Measurements from ENCODE around the gene DACH1.
A peak's percentile ranks its signal among the peaks of the same experiment; 100 is the strongest.

DACH1 gene

DNA sequence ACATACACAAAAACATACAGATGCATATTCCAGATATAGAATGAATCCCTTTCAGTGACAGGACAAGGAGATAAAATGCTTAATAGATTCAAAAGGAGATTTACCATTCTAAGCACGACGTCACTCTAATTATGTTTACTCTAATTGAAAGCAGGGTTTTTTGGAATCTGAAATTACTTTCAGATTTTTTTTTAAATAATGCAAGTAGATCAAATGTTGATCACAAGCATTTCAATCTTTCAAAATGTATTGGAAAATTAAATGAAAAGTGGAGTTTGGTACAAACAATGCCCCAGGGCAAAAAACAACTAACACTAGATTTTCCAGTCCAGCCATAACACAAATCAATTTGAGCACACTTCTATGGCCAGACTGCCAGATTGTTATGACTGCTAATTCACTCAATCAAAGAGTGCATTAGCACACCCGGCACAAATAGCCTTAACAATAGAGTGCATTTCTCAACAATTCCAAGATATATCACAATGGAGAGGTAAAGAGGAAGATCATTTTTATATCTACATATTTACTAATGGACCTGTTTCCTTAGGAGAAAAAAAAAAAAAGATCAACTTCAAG, 4.3 kb upstream of the DACH1 start:
- H3K27me3 ChIP-seq (ENCODE audit: insufficient read depth, low read depth) = no peaks in the 10 kb centered on the region
- TF ChIP-seq, protein P1, sequence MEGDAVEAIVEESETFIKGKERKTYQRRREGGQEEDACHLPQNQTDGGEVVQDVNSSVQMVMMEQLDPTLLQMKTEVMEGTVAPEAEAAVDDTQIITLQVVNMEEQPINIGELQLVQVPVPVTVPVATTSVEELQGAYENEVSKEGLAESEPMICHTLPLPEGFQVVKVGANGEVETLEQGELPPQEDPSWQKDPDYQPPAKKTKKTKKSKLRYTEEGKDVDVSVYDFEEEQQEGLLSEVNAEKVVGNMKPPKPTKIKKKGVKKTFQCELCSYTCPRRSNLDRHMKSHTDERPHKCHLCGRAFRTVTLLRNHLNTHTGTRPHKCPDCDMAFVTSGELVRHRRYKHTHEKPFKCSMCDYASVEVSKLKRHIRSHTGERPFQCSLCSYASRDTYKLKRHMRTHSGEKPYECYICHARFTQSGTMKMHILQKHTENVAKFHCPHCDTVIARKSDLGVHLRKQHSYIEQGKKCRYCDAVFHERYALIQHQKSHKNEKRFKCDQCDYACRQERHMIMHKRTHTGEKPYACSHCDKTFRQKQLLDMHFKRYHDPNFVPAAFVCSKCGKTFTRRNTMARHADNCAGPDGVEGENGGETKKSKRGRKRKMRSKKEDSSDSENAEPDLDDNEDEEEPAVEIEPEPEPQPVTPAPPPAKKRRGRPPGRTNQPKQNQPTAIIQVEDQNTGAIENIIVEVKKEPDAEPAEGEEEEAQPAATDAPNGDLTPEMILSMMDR (conservative IDR thresholded peaks at IDR 0.05; ENCODE audit: low read depth, low read length) = no peak
- H3K4me1 ChIP-seq (ENCODE audit: low read depth, poor library complexity, severe bottlenecking) = peaks cover 28% of the 10 kb centered on the region
- H3K9ac ChIP-seq = no peak overlapping the region
- no peak overlapping the region for H2AFZ ChIP-seq (ENCODE audit: low read depth)
- H3K27ac ChIP-seq = no peak overlapping the region
- H3K4me3 ChIP-seq (IDR thresholded peaks at IDR 0.05; ENCODE audit: insufficient read depth, low read depth, low read length) = no peak overlapping the region
- H4K20me1 ChIP-seq (ENCODE audit: insufficient read depth) = no peaks in the 10 kb centered on the region
- H3K79me2 ChIP-seq (ENCODE audit: insufficient read depth, low read depth) = no peaks in the 10 kb centered on the region
- H3K36me3 ChIP-seq (ENCODE audit: insufficient read depth) = no peaks in the 10 kb centered on the region
- no peak overlapping the region for H3K4me2 ChIP-seq

DNA sequence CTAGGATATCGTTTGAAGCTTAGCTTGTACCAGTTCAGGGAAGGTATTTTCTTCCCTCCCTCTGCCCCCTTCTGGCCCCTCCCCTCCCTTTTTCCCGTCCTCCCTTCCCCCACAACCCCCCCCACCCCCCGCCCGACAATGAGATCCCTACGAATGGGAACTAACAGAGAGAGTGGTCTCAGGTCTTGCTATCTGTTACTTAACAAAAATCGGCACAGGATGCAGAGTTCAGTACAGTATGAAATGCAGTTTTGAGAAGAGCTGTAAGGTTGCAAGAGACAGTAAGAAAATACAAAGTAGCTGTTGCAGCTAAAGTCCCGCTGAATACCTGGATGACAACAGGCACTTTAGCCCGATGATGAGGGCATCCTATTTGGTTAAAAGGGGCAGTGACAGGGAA, 3.1 kb upstream of the DACH1 start:
- no peak overlapping the region for H3K27ac ChIP-seq
- H2AFZ ChIP-seq (ENCODE audit: low read depth) = no peak overlapping the region
- no peak overlapping the region for H3K4me2 ChIP-seq
- no peaks in the 10 kb centered on the region for H3K79me2 ChIP-seq (ENCODE audit: insufficient read depth, low read depth)
- no peak overlapping the region for H3K9ac ChIP-seq
- H3K27me3 ChIP-seq (ENCODE audit: insufficient read depth, low read depth) = no peaks in the 10 kb centered on the region
- H3K4me1 ChIP-seq (ENCODE audit: low read depth, poor library complexity, severe bottlenecking) = peaks cover 17% of the 10 kb centered on the region
- TF ChIP-seq, protein P1 (conservative IDR thresholded peaks at IDR 0.05; ENCODE audit: low read depth, low read length) = no peak
- no peaks in the 10 kb centered on the region for H4K20me1 ChIP-seq (ENCODE audit: insufficient read depth)
- H3K4me3 ChIP-seq (IDR thresholded peaks at IDR 0.05; ENCODE audit: insufficient read depth, low read depth, low read length) = no peak overlapping the region
- no peaks in the 10 kb centered on the region for H3K36me3 ChIP-seq (ENCODE audit: insufficient read depth)

DNA sequence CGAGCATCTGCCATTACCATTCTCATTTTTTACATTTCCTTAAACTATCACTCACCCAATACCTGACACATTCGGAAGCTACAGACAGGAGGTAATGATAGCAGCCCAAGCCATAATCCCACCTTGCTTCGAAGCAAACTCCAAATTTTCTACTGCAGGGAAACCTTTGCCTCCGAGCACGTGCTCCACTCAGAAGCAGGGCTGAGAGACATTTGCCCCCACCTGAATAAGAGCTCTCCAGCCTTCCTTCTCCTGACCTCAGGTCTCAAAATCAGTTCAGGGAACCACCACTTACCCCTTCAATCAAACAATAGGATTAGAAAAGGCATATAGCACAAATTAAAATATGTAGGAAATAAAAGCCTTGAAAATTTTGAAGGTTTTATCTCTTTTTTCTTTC, 2.3 kb upstream of the DACH1 start:
- Histone ChIP-seq H3K4me3 (IDR thresholded peaks at IDR 0.05; ENCODE audit: insufficient read depth, low read depth, low read length) (no peak overlapping the region), H3K79me2 (ENCODE audit: insufficient read depth, low read depth) (no peaks in the 10 kb centered on the region), H3K4me2 (no peak overlapping the region), H3K27me3 (ENCODE audit: insufficient read depth, low read depth) (no peaks in the 10 kb centered on the region), H2AFZ (ENCODE audit: low read depth) (no peak overlapping the region), H4K20me1 (ENCODE audit: insufficient read depth) (no peaks in the 10 kb centered on the region), H3K36me3 (ENCODE audit: insufficient read depth) (no peaks in the 10 kb centered on the region), H3K9ac (no peak overlapping the region), H3K27ac (no peak overlapping the region), H3K4me1 (ENCODE audit: low read depth, poor library complexity, severe bottlenecking) (peaks cover 8% of the 10 kb centered on the region)
- TF ChIP-seq, protein P1 (conservative IDR thresholded peaks at IDR 0.05; ENCODE audit: low read depth, low read length) = no peak

DNA sequence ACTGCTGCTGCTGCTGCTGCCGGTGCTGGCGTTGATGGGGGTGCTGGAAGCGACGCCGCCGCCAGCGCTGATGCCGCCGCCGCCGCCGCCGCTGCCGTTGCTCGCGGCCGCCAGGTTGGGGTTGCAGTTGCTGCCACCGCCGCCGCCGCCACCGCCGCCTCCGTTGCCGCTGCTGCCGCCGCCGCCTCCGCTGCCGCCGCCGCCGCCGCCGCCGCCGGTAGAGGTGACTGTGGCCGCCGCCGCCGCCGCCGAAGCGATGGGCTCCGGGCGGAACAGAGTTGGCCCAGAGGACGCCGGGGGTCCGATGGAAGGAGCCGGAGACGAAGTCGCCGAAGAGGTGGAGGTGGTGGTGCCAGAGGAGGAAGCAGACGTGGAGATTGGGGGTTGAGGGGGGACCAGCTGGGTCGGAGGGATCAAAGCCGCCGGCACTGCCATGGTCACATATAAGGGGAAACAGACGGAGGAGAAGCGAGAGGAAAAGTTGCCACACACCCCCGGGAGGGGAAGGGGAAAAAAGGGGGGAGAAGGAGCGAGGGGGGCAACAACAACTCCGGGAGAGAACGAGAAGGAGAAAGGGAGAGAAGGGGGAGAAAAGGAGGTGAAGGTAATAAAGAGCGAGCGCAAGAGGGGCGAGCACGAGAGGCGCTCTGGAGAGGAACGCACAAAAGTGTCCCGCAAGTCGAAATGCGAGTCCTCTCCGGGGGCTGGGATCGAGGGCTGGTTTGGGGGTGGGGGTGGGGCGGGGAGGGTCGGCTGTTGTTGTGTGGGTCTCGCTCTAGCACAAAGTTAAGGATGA, 471 bp downstream of the DACH1 start:
- H3K4me2 ChIP-seq = peak overlapping the region; percentile 33; the same call in 1 of the 2 replicates
- no peaks in the 10 kb centered on the region for H4K20me1 ChIP-seq (ENCODE audit: insufficient read depth)
- no peak overlapping the region for H3K4me3 ChIP-seq (IDR thresholded peaks at IDR 0.05; ENCODE audit: insufficient read depth, low read depth, low read length)
- H3K36me3 ChIP-seq (ENCODE audit: insufficient read depth) = no peaks in the 10 kb centered on the region
- H3K27ac ChIP-seq = no peak overlapping the region
- TF ChIP-seq, protein P1 (conservative IDR thresholded peaks at IDR 0.05; ENCODE audit: low read depth, low read length) = no peak
- no peaks in the 10 kb centered on the region for H3K79me2 ChIP-seq (ENCODE audit: insufficient read depth, low read depth)
- H3K4me1 ChIP-seq (ENCODE audit: low read depth, poor library complexity, severe bottlenecking) = no peaks in the 10 kb centered on the region
- H3K27me3 ChIP-seq (ENCODE audit: insufficient read depth, low read depth) = no peaks in the 10 kb centered on the region
- H3K9ac ChIP-seq = no peak overlapping the region; the same call in 1 of the 2 replicates
- H2AFZ ChIP-seq (ENCODE audit: low read depth) = peak overlapping the region; percentile 75; the same call in 1 of the 2 replicates

All from KMS-11 (cell line).